ENCODE results near the gene OR10H2. TPM values are rescaled to one million over a fixed set of nuclear protein-coding genes. Genes with fewer than 3 reads are reported as not detected.

OR10H2 gene
- total and polyA plus RNA-seq, 2 donors (not counting 3 experiments of a cell fraction or from before 2014, with no cell fraction given): not detected

- dilution Hi-C loops (cut with MboI; ENCODE audit: extremely low pct_ligation_motif_present, low sequenced_read_pairs) (no loop called here), intact Hi-C loops (cut with micrococcal nuclease) (no loop called here)
- H3K4me1 ChIP-seq (ENCODE audit: control insufficient read depth, extremely low read depth, insufficient read depth, low read length): no peaks in the 10 kb centered on the region
- POLR2A ChIA-PET: no interaction called here
- H3K27ac ChIP-seq (ENCODE audit: insufficient read depth, low read depth, low read length): no peak overlapping the region
- no peak overlapping the region for H2AFZ ChIP-seq (ENCODE audit: low read depth, low read length)
- no peak for DNase-seq (ENCODE audit: low read depth, low spot score)
- H3K4me2 ChIP-seq (ENCODE audit: insufficient read depth, low read length): no peak overlapping the region
- H3K9me1 ChIP-seq (replicated peaks; ENCODE audit: control insufficient read depth, extremely low read depth, insufficient read depth, low read length): no peaks in the 10 kb centered on the region
- H3K9me3 ChIP-seq (replicated peaks; ENCODE audit: control insufficient read depth, insufficient read depth, low read length): no peaks in the 10 kb centered on the region
- H3K9ac ChIP-seq (replicated peaks; ENCODE audit: extremely low read depth, insufficient read depth, low read length): no peak overlapping the region
- no peak for FAIRE-seq
- H3K27me3 ChIP-seq (ENCODE audit: control insufficient read depth in 2 of 2, insufficient read depth in 2 of 2, low read length in 2 of 2): no peaks in the 10 kb centered on the region
- no peaks in the 10 kb centered on the region for H3K79me2 ChIP-seq (ENCODE audit: control insufficient read depth, insufficient read depth, low read length)
- H3K36me3 ChIP-seq (ENCODE audit: control insufficient read depth in 2 of 2, extremely low read depth in 1 of 2, insufficient read depth in 2 of 2, low read length in 2 of 2): no peaks in the 10 kb centered on the region
- CTCF ChIA-PET: no interaction called here
- TF ChIP-seq MYC (IDR thresholded peaks at IDR 0.05; ENCODE audit: low read depth, low read length) (no peak), GATA2 (IDR thresholded peaks at IDR 0.05; ENCODE audit: insufficient read depth, insufficient read length, low read depth, low read length) (no peak), EZH2 (IDR thresholded peaks at IDR 0.05; ENCODE audit: borderline replicate concordance, low read depth, low read length, severe bottlenecking) (no peak), JUN (IDR thresholded peaks at IDR 0.05; ENCODE audit: borderline replicate concordance, insufficient read depth, insufficient read length, low read depth) (no peak), MAX (IDR thresholded peaks at IDR 0.05; ENCODE audit: insufficient read depth, insufficient read length) (no peak), FOS (IDR thresholded peaks at IDR 0.05; ENCODE audit: borderline replicate concordance, insufficient read depth, low read length) (no peak), POLR2A (IDR thresholded peaks at IDR 0.05; ENCODE audit: low read depth, low read length) (no peak), POLR2AphosphoS5 (IDR thresholded peaks at IDR 0.05; ENCODE audit: insufficient read depth, low read depth, low read length) (no peak)
- TF ChIP-seq, protein P1, sequence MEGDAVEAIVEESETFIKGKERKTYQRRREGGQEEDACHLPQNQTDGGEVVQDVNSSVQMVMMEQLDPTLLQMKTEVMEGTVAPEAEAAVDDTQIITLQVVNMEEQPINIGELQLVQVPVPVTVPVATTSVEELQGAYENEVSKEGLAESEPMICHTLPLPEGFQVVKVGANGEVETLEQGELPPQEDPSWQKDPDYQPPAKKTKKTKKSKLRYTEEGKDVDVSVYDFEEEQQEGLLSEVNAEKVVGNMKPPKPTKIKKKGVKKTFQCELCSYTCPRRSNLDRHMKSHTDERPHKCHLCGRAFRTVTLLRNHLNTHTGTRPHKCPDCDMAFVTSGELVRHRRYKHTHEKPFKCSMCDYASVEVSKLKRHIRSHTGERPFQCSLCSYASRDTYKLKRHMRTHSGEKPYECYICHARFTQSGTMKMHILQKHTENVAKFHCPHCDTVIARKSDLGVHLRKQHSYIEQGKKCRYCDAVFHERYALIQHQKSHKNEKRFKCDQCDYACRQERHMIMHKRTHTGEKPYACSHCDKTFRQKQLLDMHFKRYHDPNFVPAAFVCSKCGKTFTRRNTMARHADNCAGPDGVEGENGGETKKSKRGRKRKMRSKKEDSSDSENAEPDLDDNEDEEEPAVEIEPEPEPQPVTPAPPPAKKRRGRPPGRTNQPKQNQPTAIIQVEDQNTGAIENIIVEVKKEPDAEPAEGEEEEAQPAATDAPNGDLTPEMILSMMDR (IDR thresholded peaks at IDR 0.05; ENCODE audit: extremely low read depth in 1 of 2, insufficient read depth in 1 of 2, low read depth in 1 of 2, low read length in 2 of 2): no peak
- no peaks in the 10 kb centered on the region for H4K20me1 ChIP-seq (replicated peaks; ENCODE audit: control insufficient read depth, extremely low read depth, insufficient read depth, low read length)
- no TSS peak for BruUV-seq (replicated peaks)
- H3K4me3 ChIP-seq (replicated peaks in 1 of 3; ENCODE audit: insufficient read depth in 1 of 3, low read depth in 1 of 3, low read length in 3 of 3): no peak overlapping the region
Observed at GRCh38 chr19:15683411-15683810, 44.4 kb upstream of the OR10H2 start.
